Measurements from ENCODE around the gene PCSK1.

DNA sequence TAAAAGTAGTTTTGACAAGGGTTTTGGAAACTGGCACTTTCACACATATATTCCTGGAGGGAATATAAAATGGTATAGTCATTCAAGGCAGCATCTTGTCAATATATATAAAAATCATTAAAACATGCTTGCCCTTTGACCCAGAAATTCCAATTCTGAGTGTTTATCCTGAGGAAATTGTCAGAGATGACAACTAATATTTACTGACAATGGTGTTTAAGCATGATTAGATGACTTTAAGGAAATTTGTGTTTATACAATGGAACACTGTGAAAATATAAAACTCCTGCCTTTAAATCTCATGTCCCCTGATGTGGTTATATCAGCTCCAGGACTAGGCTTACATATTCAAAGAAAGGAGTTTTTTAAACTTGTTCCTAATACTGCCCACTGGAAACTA is 25.6 kb downstream of the PCSK1 start:
- no peak for TF ChIP-seq POLR2A (IDR thresholded peaks at IDR 0.05)
- TF ChIP-seq CTCF (IDR thresholded peaks at IDR 0.05) = no peak
